HG02885 (cell line): ENCODE results near the gene SYCN.

Source experiments
- ATAC-seq: cut with Tn5 transposase; IDR thresholded peaks from one replicate; pipeline ENCODE4 v1.9.1; 2021; ENCODE audit warnings: mild to moderate bottlenecking; ENCODE audit not compliant: unreplicated experiment, poor library complexity

The SYCN gene

GRCh38 chr19:39173502-39173991 is 30.5 kb downstream of the SYCN start:
- no peak for ATAC-seq

DNA sequence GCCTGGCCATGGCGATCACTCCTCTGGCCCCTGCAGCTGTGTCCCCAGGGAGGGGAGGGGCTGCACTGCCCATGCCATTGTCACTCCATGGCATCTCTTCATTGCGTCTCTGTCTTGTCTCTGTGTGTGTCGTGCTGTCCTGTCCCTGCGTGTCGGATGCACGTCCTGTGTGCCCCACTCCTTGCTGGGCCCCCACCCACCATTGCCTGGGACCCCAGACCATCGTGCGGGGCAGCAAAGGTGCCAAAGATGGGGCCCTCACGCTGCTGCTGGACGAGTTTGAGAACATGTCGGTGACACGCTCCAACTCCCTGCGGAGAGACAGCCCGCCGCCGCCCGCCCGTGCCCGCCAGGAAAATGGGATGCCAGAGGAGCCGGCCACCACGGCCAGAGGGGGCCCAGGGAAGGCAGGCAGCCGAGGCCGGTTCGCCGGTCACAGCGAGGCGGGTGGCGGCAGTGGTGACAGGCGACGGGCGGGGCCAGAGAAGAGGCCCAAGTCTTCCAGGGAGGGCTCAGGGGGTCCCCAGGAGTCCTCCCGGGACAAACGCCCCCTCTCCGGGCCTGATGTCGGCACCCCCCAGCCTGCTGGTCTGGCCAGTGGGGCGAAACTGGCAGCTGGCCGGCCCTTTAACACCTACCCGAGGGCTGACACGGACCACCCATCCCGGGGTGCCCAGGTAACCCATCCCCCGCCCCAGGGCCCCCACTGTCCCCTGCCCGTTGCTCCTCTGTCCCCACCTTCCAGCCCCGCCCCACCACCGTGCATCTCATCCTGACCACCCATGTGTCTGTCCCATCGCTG is 31.2 kb downstream of the SYCN start:
- ATAC-seq: no peak

DNA sequence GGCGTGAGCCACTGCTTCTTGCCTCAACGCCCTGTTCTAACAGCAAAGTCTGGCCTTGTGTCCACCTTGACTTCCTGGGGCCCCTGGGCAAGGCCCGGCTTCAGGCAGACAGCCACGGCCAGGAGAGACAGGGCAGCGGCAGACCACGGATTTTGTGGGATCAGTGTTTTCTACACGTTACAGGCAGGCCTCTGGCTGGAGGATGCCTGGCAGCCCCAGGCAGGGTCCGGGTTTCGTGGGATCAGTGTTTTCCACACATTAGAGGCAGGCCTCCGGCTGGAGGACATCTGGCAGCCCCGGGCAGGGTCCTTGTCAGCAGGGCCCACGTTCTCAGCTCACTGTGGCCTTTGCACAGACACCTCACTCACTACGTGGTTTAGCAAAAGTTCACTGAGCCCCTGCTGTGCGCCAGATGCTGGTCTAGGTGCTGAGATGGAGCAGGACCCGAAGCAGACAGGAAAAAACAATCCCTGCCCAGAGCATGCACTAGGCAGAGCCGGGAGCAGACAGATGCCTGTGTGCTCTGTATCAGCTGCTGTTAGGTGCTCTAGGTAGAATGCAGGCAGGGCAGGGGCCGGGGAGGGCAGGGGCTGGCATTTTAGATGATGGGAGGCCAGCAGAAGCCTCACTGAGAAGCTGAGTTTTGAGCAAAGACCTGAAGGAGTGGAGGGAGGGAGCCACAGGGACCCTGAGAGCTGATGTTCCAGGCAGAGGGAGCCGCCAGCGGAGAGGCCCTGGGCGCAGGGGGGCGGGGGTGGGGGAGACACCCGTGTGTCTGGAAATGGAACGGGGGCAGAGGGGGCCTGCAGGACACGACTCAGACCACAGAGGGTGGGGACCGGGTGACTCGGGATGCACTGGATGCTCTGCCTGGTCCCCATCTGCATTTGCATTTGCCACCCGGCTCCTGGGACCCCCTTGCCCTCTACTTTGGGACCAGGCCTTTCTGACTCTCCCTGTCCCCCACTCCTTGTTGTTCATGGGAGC is 32.3 kb downstream of the SYCN start:
- no peak for ATAC-seq

DNA sequence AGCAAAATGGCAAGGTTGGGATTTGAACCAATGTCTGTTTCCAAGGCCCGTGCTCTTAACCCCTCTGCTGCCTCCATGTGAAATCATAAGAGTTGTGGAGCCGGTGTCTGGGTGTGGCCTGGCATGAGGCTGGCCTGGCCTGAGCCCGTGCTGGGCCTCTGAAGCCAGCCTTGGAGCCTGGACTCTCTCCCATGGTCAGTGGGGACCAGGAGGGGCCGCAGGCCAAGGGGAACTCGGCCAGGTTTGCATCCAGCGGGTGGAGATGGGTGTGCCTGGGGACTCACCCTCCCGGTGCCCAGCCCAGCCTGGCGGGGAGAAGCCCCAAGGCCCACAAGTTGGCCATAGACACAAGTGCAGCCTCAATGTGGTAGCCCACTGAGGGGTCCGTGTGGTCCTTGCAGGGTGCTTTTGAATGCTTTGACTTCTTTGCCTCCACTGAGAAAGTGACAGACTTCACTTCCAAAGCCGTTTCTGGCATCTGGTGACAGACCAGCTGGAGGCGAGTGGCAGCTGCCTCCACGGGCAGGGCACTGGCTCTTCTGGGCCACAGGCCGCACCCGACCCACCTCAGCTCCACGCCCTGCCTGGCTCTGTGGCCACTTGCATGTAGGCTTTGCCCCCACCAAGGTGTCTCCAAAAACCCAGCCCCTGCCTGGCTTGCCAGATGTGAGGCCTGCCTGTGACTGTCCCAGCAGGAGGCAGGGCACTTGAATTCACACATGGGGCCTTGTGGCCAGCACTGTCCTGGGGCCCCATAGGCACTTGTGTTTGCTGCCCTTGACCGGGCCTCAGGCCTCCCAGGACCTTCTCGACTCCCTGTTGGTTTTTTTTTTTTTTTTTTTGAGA is 33.5 kb downstream of the SYCN start:
- no peak for ATAC-seq

DNA sequence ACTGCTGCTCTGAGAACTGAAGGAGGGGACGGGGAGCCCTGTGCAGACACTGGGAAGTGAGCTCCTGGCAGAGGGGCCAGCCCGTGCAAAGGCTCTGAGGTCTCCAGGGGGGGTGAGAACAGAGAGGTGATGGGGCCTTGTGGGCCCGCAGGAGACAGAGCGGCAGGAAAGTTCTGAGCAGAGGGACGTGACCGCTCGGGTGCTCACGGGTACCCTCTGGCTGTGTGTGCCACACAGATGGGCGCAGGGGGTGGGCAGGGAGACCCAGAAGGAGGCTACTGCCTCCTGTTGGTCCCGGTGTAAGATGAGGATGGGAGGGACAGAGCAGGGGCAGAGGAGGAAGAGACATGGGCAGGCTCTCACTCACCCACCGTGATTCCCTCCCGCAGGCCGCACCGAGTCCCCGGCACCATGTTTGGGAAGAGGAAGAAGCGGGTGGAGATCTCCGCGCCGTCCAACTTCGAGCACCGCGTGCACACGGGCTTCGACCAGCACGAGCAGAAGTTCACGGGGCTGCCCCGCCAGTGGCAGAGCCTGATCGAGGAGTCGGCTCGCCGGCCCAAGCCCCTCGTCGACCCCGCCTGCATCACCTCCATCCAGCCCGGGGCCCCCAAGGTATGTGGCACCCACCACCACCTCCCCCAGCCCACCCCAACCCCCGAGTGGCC is 34.8 kb downstream of the SYCN start:
- no peak for ATAC-seq

- no peak for ATAC-seq
Measured at GRCh38 chr19:39168258-39169142, 35.6 kb downstream of the SYCN start.

- no peak for ATAC-seq
Measured at GRCh38 chr19:39167461-39168257, 36.4 kb downstream of the SYCN start.

DNA sequence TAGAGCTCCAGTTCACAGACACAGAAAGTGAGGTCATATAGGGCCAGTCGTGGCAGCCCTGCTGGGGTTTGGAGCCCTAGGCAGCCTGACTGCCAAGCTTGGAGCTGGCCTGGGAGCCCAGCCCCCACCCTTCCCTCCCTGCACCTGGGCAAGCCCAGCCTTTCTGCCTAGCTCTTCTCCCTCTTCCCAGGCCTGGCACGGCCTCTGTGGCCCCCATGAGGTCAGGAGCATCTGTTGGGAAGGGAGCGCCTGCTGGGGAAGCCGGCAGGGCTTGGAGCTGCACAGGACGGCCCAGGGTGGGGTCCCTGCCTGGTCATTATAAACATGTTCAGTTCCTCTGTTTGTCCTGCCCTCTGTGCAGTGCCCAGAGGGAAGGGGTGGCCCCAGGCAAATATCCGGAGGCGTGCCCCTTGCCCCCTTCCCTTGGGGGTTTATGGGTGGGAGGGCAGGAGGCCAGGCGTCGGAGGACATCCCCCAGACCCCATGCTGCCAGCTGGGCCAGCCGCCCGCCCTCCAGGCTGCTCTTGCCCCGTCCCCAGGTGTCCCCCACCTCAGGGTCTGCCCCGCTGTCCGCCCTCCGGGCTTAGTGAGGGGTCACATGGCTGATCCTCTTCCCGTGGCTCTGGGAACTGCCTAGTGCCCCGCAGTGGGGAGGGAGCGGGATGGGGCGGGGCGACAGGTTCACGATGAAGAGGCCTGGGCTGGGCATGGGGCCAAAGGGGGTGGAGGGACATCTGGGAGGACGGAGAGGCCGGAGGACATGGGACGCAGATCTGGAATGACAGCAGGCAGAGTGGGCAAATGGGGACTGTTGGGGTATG is 37.3 kb downstream of the SYCN start:
- no peak for ATAC-seq

DNA sequence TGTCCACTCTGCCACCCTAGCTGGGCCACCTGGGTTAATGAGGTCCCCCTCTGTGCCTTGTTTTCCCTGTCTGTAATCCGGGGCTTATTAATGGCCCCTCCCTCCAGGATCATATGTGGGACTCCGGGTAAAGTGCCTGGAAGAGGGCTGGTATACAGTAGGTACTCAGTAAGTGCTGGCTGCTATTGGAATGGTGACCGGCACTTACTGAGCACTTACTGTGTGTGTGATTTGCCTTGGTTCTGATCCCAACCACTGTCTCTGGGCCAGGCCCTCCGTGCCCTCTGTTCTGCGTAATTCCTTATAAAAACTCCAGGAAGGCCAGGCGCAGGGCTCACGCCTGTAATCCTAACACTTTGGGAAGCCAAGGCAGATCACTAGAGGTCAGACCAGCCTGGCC is 38.2 kb downstream of the SYCN start:
- ATAC-seq: no peak

DNA sequence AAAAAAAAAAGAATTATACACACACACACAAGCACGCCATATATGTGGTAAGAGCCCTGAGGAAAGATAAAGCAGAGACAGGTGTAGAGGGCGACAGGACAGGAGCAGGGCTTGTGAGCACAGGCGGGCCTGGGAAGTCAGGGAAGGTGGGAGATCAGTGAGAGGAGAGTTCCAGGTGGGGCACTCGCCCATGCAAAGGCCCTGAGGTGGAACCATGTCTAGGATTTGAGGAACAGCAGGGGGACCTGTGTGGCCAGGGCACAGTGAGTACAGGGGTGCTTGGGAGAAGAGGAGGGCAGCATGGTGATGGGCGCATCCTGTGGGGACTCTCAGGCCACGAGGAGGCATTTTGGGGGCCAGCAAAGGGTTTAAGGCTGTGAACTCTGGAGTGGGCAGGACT is 39.8 kb downstream of the SYCN start:
- no peak for ATAC-seq

DNA sequence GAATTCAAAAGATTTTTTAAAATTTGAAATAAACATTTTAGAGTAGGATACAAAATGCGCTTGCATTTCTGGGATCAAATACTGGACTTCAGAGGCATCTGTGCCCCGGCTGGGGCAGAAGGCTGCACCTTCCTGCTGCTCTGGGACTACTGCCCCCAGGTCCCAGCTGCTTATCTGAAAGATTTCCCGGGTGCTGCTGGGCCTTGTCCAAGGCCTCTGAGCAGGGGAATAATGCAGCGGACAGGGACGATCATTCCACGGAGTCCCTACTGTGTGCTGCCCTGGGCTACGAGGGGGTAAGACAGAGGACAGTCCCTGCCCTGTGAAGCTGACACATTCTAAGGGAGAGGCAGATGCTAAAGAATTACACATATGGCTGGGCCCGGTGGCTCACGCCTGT is 40.4 kb downstream of the SYCN start:
- no peak for ATAC-seq

DNA sequence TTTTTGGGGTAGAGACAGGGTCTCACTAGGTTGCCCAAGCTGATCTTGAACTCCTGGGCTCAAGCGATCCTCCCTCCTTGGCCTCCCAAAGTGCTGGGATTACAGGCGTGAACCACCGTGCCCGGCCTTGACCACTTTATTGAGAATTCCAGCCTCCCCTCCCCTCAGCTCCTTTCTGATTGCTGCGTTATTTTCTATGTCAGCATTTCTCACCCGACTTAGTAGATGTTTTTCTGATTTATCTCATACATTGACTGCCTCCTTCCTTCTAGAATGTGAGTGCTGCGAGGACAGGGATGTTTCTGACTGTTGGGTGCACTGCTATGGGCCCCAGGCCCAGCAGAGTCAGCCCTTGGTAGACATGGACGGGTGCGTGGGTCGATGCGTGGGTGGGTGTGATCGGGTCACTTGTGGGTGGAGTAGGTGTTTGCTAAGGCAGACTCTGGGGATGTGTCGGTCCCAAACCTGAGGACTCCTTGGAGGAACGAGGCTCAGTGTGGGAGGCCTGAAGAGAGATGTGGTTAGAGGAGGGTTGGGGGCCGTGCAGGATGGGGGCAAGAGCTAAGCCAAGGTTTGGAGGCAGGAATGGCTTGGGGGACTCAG is 41.5 kb downstream of the SYCN start:
- no peak for ATAC-seq

DNA sequence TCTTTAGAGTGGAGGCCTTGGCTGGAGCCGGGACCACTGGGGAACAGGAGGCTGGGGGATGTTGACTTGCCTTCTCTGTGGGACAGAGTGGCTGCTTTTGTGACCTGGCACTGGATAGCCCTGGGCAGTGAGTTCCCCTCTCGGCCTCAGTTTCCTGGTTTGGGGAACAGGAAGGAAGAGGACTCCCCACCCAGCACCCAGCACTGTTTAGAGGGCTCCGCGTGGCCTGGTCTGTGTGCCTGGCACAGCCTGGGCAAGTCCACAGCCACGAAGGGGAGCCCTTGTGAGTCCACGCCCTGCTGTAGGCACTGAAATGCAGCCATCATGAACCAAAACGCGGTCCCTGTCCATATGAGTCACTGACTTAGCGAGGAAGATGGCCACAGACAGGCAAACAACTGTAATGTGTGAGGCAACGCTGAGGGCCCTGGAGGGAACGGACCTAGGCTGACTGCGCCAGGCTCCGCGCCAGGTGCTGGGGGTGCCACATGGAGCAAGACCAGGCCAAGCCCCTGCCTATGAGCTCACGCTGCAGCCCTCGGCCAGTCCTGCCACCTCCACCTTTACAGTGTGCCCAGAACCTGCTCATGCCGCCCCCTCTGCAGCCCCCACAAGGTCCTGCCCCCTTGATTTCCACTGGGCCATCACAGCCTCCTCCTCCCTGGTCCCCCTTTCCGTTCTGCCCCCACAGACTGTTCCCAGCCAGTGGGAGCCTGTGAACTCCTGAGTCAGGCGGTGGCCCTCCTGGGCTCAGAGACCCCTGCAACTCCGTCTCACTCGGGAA is 43.0 kb downstream of the SYCN start:
- no peak for ATAC-seq

- no peak for ATAC-seq
Measured at GRCh38 chr19:39160523-39160861, 43.6 kb downstream of the SYCN start.

DNA sequence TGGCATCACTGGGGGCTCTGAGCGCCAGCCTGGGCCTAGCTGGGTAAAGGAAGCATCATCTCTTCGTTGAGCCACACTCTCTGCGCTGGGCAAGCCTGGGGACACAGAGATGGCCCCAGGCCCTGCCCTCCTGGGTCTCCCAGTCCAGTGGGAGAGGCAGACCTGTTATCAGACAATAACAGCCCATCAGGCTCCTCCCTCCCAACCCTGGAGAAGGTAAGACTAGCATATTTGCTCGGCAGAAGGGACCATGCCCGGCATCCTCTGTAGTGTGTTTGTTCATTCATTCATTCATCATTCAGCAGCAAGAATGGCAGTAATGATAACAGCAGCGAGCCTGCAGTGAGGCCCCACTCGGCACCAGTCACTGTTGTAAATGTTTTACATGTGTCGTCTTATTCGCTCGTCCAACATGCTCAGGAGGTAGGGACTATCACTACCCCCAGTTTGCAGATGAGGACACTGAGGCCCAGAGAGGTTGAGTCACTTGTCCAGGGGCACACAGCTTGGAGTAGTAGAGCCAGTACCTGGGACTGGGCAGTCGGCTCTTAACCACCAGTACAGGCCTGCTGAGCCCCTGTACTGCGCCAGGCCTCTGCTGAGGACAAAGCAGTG is 45.3 kb downstream of the SYCN start:
- no peak for ATAC-seq

GRCh38 chr19:39157997-39158389 is 46.1 kb downstream of the SYCN start:
- no peak for ATAC-seq
